ENCODE data around the gene NDUFA7.

Gene NDUFA7

GRCh38 chr19:8261347-8261746, 59.8 kb downstream of the NDUFA7 start:
- no peak for DNase-seq
